RWPE1 (cell line): ENCODE results near the gene CTNNA2.

Experiments used
- CTCF ChIA-PET: fragments of 350-600 bp; sonication (Branson Sonifier 250); formaldehyde crosslinking; extraction: SDS; loops from one replicate; lab custom pipeline; 2021; lab: Yijun Ruan, JAX
- POLR2A ChIA-PET: fragments of 400-600 bp; formaldehyde crosslinking; extraction: SDS; loops from one replicate; lab custom pipeline; 2020; ENCODE audit warnings: antibody characterized with exemption; ENCODE audit not compliant: low non-redundant PET; lab: Yijun Ruan, JAX
- DNase-seq: peaks from one replicate; pipeline ENCODE4 v3.0.0; 2012; ENCODE audit warnings: low spot score
- H3K27ac ChIP-seq: fragments of 450-650 bp; 2 replicates; pipeline ENCODE4 v1.5.1; 2017
- TF ChIP-seq, protein P1 (sequence below): fragments of 450-650 bp; conservative IDR thresholded peaks from 2 replicates; pipeline ENCODE4 v1.5.1; 2017; ENCODE audit warnings: low read depth, mild to moderate bottlenecking

CTNNA2 gene

DNA sequence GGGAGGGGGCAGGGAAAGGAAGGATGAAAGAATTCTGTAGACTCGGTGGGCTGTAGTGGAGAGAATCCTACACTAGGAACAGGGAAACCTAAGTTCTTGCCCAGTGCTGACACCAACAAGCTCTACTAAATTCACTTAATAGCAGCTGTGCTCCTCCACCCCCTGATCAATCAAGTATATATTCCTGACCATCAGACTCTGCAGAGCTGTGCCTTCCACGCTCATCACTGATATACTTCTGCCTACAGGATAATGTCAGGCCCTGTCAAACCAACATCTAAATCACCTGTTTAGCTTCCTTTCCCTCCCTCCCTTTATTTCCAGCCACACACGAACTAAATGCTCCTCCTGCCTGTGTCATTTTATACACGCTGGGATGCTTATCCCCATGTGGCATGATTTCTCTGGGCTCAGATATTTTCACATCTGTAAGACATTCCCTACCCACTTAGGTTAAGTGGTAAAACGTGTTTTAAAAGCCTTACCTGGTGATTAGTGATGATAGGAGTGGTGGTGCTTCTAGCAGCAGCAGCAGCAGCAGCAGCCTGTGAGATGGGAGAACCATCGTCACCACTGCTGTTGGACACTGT is 489.8 kb downstream of the CTNNA2 start:
- H3K27ac ChIP-seq, result no peak overlapping the region
- POLR2A ChIA-PET, result no interaction called here
- TF ChIP-seq, protein P1, sequence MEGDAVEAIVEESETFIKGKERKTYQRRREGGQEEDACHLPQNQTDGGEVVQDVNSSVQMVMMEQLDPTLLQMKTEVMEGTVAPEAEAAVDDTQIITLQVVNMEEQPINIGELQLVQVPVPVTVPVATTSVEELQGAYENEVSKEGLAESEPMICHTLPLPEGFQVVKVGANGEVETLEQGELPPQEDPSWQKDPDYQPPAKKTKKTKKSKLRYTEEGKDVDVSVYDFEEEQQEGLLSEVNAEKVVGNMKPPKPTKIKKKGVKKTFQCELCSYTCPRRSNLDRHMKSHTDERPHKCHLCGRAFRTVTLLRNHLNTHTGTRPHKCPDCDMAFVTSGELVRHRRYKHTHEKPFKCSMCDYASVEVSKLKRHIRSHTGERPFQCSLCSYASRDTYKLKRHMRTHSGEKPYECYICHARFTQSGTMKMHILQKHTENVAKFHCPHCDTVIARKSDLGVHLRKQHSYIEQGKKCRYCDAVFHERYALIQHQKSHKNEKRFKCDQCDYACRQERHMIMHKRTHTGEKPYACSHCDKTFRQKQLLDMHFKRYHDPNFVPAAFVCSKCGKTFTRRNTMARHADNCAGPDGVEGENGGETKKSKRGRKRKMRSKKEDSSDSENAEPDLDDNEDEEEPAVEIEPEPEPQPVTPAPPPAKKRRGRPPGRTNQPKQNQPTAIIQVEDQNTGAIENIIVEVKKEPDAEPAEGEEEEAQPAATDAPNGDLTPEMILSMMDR, result no peak
- no peak for DNase-seq
- CTCF ChIA-PET, result no interaction called here

- ChIA-PET CTCF (no interaction called here), POLR2A (no interaction called here)
- no peak overlapping the region for H3K27ac ChIP-seq
- TF ChIP-seq, protein P1, result no peak
- no peak for DNase-seq
Measured at GRCh38 chr2:80007777-80008503, 495.1 kb downstream of the CTNNA2 start.

GRCh38 chr2:80008596-80008995 is 495.7 kb downstream of the CTNNA2 start:
- no peak for DNase-seq
- ChIA-PET CTCF (no interaction called here), POLR2A (no interaction called here)
- H3K27ac ChIP-seq, result no peak overlapping the region
- TF ChIP-seq, protein P1, result no peak

DNA sequence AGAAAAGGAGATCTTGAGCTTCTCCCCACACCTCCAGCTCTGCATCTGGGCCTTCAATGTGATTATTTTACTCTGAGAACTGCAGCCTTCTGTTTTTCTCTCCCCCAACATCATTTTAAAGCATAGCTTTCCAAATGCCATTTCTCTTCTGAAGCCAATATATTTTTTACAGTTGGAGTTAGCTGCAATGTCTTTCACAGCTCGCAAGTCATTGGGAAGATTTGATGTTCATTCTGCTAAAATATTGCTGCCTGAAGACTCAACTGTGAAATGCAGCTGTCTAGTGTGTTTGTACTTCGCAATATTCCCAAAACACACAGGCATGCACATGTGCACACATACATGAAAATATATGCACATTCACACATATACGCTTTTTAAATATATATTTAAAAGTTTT is 496.4 kb downstream of the CTNNA2 start:
- POLR2A ChIA-PET, result no interaction called here
- DNase-seq, result no peak
- no peak overlapping the region for H3K27ac ChIP-seq
- TF ChIP-seq, protein P1, result no peak
- CTCF ChIA-PET, result no interaction called here

DNA sequence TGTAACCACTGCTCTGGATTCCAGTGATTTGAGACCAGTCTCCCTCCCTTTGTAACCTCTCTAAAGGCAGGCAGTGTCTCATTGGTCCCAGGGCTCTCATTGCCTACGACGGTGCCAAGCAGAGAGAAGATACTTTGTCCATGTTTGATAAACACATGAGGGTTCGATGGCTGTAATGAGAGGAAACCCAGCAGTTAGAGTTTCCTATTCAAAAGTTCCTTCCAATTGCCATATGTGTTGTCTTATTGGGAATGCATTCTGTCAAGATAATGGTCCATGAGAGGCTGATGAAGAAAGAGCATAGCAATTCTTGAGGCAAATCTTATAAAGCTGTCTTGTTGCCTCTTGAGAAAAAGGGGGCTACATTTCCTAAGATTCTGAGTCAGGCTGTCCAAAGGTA is 499.2 kb downstream of the CTNNA2 start:
- no peak overlapping the region for H3K27ac ChIP-seq
- TF ChIP-seq, protein P1, result no peak
- ChIA-PET POLR2A (no interaction called here), CTCF (no interaction called here)
- no peak for DNase-seq

DNA sequence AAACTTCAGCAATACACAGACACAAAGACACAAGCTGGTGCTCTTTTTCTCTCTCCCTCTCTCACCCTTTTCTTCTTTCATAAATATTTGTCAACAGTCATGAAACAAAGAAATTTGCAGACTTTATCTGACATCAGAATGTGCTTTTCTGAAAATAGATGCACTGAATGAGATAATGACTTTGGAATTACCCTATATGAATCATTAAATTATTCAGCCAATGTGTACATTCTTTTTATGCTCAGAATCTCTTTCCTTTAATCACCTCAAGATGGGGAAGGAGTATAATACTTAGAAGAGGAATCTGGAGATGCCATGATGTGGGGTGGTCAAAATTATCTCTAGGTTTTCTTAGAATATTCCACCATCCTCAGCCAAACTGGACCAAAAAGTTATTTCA is 501.8 kb downstream of the CTNNA2 start:
- no peak for DNase-seq
- ChIA-PET CTCF (interaction anchor here (0.5 kb wide), 1 partner anchor 526 kb away, joined by 3 read pairs; no protein-coding TSS in a partner anchor), POLR2A (no interaction called here)
- H3K27ac ChIP-seq, result no peak overlapping the region
- TF ChIP-seq, protein P1, result no peak
